ENCODE data around the gene P2RX7. TPM values are rescaled to one million over a fixed set of nuclear protein-coding genes. Genes with fewer than 3 reads are reported as not detected.

Gene P2RX7
- total RNA-seq, 4 donors from 2014 or later = 9.8 to 38.6 (median 24.4) TPM

DNA sequence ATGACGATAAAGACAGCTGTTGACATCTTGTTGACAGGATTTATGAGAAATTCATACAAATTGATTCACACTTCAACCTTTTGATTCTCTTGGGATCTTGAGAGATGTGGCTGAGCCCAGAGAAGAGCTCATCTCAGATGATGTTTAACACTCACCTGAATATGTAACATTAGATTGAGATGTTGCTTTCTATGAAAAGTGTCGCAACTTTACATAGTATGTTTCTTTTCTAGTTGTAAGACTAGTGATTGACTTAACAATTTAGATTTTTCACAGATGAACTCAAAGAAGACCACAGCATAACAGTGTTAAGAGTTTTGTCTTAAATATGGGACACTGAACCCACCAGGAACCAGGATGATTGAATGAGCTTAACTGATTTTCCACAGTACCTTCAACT lies 40.6 kb upstream of the P2RX7 start:
- intact Hi-C loops (cut with DNase I; ENCODE audit: low total_unique reads) = loop anchor here (10.0 kb wide), 1 partner anchor 447 kb away; the partner anchor contains the start of gene CABP1
- WGBS, 2 donors = 73 to 98% methylated on average over 2 of the region's 2 CpGs
- TF ChIP-seq, protein P1, sequence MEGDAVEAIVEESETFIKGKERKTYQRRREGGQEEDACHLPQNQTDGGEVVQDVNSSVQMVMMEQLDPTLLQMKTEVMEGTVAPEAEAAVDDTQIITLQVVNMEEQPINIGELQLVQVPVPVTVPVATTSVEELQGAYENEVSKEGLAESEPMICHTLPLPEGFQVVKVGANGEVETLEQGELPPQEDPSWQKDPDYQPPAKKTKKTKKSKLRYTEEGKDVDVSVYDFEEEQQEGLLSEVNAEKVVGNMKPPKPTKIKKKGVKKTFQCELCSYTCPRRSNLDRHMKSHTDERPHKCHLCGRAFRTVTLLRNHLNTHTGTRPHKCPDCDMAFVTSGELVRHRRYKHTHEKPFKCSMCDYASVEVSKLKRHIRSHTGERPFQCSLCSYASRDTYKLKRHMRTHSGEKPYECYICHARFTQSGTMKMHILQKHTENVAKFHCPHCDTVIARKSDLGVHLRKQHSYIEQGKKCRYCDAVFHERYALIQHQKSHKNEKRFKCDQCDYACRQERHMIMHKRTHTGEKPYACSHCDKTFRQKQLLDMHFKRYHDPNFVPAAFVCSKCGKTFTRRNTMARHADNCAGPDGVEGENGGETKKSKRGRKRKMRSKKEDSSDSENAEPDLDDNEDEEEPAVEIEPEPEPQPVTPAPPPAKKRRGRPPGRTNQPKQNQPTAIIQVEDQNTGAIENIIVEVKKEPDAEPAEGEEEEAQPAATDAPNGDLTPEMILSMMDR (IDR thresholded peaks at IDR 0.05) = no peak
- no peak for TF ChIP-seq POLR2A (IDR thresholded peaks at IDR 0.05)

DNA sequence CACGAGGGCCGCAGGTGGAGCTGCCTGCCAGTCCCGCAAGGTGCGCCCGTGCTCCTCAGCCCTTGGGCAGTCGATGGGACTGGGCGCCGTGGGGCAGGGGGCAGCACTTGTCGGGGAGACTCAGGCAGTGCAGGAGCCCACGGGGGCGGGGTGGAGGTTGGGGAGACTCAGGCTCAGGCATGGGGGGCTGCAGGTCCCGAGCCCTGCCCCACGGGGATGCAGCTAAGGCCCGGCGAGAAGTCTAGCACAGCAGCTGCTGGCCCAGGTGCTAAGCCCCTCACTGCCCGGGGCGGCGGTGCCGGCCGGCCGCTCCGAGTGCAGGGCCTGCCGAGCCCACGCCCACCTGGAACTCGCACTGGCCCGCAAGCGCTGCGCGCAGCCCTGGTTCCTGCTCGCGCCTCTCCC lies 39.2 kb upstream of the P2RX7 start:
- no peak for TF ChIP-seq POLR2A (IDR thresholded peaks at IDR 0.05)
- TF ChIP-seq, protein P1 (IDR thresholded peaks at IDR 0.05) = no peak
- intact Hi-C loops (cut with DNase I; ENCODE audit: low total_unique reads) = loop anchor here (10.0 kb wide), 1 partner anchor 449 kb away; the partner anchor contains the start of gene CABP1
- DNase-seq (ENCODE audit: low spot score in 2 of 2) = no peak
- no peak overlapping the region for H3K4me3 ChIP-seq (ENCODE audit: low read depth, poor library complexity, severe bottlenecking)
- WGBS, 2 donors = 94 to 97% methylated on average over 18 to 28 of the region's 31 CpGs

More for the DNA sequence above, 40.6 kb upstream of the P2RX7 start:
- no peak for DNase-seq (ENCODE audit: low spot score in 2 of 2)
- no peak overlapping the region for H3K4me3 ChIP-seq (ENCODE audit: low read depth, poor library complexity, severe bottlenecking)

GRCh38 chr12:121095544-121096198 lies 37.0 kb upstream of the P2RX7 start:
- H3K4me3 ChIP-seq (ENCODE audit: low read depth, poor library complexity, severe bottlenecking) = no peak overlapping the region
- no peak for TF ChIP-seq POLR2A (IDR thresholded peaks at IDR 0.05)
- TF ChIP-seq, protein P1 (IDR thresholded peaks at IDR 0.05) = no peak
- DNase-seq (ENCODE audit: low spot score in 2 of 2) = peak; percentile 25 to 93
- intact Hi-C loops (cut with DNase I; ENCODE audit: low total_unique reads) = loop anchor here (10.0 kb wide), 1 partner anchor 451 kb away; the partner anchor contains the start of gene CABP1
- 4 to 6% methylated on average over 22 to 33 of the region's 33 CpGs for WGBS, 2 donors

- H3K4me3 ChIP-seq (ENCODE audit: low read depth, poor library complexity, severe bottlenecking) = no peak overlapping the region
- no peak for TF ChIP-seq POLR2A (IDR thresholded peaks at IDR 0.05)
- TF ChIP-seq, protein P1 (IDR thresholded peaks at IDR 0.05) = no peak
- no peak for DNase-seq (ENCODE audit: low spot score in 2 of 2)
- WGBS, 2 donors = 29% methylated on average over 10 to 11 of the region's 11 CpGs
- intact Hi-C loops (cut with DNase I; ENCODE audit: low total_unique reads) = loop anchor here (10.0 kb wide), 1 partner anchor 451 kb away; the partner anchor contains the start of gene CABP1
These were observed 36.4 kb upstream of the P2RX7 start for GRCh38 chr12:121096199-121096798.

GRCh38 chr12:121099779-121100178 lies 32.9 kb upstream of the P2RX7 start:
- no peak overlapping the region for H3K4me3 ChIP-seq (ENCODE audit: low read depth, poor library complexity, severe bottlenecking)
- no peak for DNase-seq (ENCODE audit: low spot score in 2 of 2)
- TF ChIP-seq POLR2A (IDR thresholded peaks at IDR 0.05) = no peak
- TF ChIP-seq, protein P1 (IDR thresholded peaks at IDR 0.05) = no peak
- intact Hi-C loops (cut with DNase I; ENCODE audit: low total_unique reads) = loop anchor here (10.0 kb wide), 1 partner anchor 455 kb away; the partner anchor contains the start of gene CABP1
